T-cell (primary cell): ENCODE measurements around the gene MEIS1. TPM values are rescaled to one million over a fixed set of nuclear protein-coding genes. Genes with fewer than 3 reads are reported as not detected.

ENCODE experiments used
- ATAC-seq, 4 experiments: fragments of 200-7000 bp in 3 of 4; fragments of 150-1000 bp in 1 of 4; cut with Tn5 transposase; replicated peaks in 1 of 4; 1 replicate in 3 of 4; 2 replicates in 1 of 4; pipeline ENCODE4 v1.10.0; 2021; ENCODE audit warnings: moderate library complexity in 3 of 4, mild to moderate bottlenecking in 2 of 4, moderate number of reproducible peaks in 1 of 4
- CTCF ChIA-PET, 2 donors: fragments of 300-600 bp; sonication (Branson Sonifier 250); formaldehyde crosslinking; loops; one replicate each; lab custom pipeline; 2022; ENCODE audit warnings: antibody characterized with exemption in 2 of 2; lab: Charles Lee
- POLR2A ChIA-PET, 2 donors: fragments of 300-600 bp; sonication (Branson Sonifier 250); formaldehyde crosslinking; loops; one replicate each; lab custom pipeline; 2022; ENCODE audit warnings: antibody characterized with exemption in 2 of 2; lab: Charles Lee
- DNase-seq, 35 experiments: peaks; one replicate each; pipeline versions ENCODE4 v3.0.0 to v3.0.0-alpha.2; 2013 to 2023
- H3K27ac ChIP-seq: one replicate; pipeline ENCODE4 v1.5.1; 2013; ENCODE audit warnings: low read length
- H3K27me3 ChIP-seq, 2 experiments: replicated peaks in 1 of 2; 1 replicate in 1 of 2; 2 replicates in 1 of 2; pipeline versions ENCODE4 v1.6.1 to v1.7.0; 2013; ENCODE audit warnings: low read length in 1 of 2, mixed read lengths in 1 of 2; ENCODE audit not compliant: control insufficient read depth in 2 of 2, insufficient read depth in 2 of 2; ENCODE audit errors: extremely low read depth in 1 of 2
- H3K36me3 ChIP-seq, 2 donors: 1 replicate in 1 of 2; 2 replicates in 1 of 2; pipeline versions ENCODE4 v1.6.1 to v1.7.0; 2013; ENCODE audit warnings: low read length in 1 of 2; ENCODE audit not compliant: control insufficient read depth in 2 of 2, insufficient read depth in 1 of 2; ENCODE audit errors: extremely low read depth in 1 of 2
- H3K4me1 ChIP-seq, 2 experiments: 1 replicate in 1 of 2; 2 replicates in 1 of 2; pipeline versions ENCODE4 v1.6.1 to v1.7.0; 2013; ENCODE audit warnings: low read length in 2 of 2, mixed read lengths in 1 of 2; ENCODE audit not compliant: insufficient read depth in 2 of 2, control insufficient read depth in 1 of 2; ENCODE audit errors: extremely low read depth in 1 of 2
- H3K4me3 ChIP-seq, 2 donors: 1 replicate in 1 of 2; 2 replicates in 1 of 2; pipeline versions ENCODE4 v1.5.1 to v1.7.0; 2013; ENCODE audit warnings: mild to moderate bottlenecking in 2 of 2, low read length in 1 of 2, moderate library complexity in 1 of 2; ENCODE audit not compliant: control insufficient read depth in 1 of 2; ENCODE audit errors: extremely low read depth in 1 of 2
- H3K9me3 ChIP-seq: 2 replicates; pipeline ENCODE4 v1.7.0; 2013
- H3K27ac Mint-ChIP-seq, 2 donors: one replicate each; pipeline ENCODE4 v1.8.0; 2020 to 2021; ENCODE audit warnings: mild to moderate bottlenecking in 2 of 2, mixed read lengths in 2 of 2
- H3K27me3 Mint-ChIP-seq, 2 donors: one replicate each; pipeline ENCODE4 v1.8.0; 2021 to 2022; ENCODE audit warnings: mixed read lengths in 2 of 2
- H3K36me3 Mint-ChIP-seq: one replicate; pipeline ENCODE4 v1.8.0; 2021; ENCODE audit warnings: mixed read lengths
- H3K4me1 Mint-ChIP-seq, 3 donors: one replicate each; pipeline ENCODE4 v1.8.0; 2020 to 2022; ENCODE audit warnings: mixed read lengths in 3 of 3, mild to moderate bottlenecking in 1 of 3
- H3K4me3 Mint-ChIP-seq, 3 donors: one replicate each; pipeline ENCODE4 v1.8.0; 2020 to 2022; ENCODE audit warnings: mild to moderate bottlenecking in 3 of 3, mixed read lengths in 3 of 3, moderate library complexity in 3 of 3
- H3K9me3 Mint-ChIP-seq, 3 donors: one replicate each; pipeline ENCODE4 v1.8.0; 2020 to 2022; ENCODE audit warnings: mixed read lengths in 3 of 3
- WGBS: methylation state at CpG from one replicate; pipeline ENCODE4 v1.1.5; 2013; ENCODE audit warnings: missing lambda C conversion rate; ENCODE audit not compliant: insufficient coverage; 5-methylcytosine and 5-hydroxymethylcytosine counted together
- total RNA-seq, 35 experiments: library from RNA in 6 of 35; stranded (reverse) in 6 of 35; fragments of 120-200 nt in 1 of 35; gene quantifications; one replicate each; pipeline versions ENCODE4 v1.2.1 to v1.2.4 and lab custom pipeline; 2013 to 2026

MEIS1 gene
- total RNA-seq, 5 donors from 2014 or later (not counting 1 experiment from before 2014, with no cell fraction given) = 0.32 to 3.4 (median 0.90) TPM

DNA sequence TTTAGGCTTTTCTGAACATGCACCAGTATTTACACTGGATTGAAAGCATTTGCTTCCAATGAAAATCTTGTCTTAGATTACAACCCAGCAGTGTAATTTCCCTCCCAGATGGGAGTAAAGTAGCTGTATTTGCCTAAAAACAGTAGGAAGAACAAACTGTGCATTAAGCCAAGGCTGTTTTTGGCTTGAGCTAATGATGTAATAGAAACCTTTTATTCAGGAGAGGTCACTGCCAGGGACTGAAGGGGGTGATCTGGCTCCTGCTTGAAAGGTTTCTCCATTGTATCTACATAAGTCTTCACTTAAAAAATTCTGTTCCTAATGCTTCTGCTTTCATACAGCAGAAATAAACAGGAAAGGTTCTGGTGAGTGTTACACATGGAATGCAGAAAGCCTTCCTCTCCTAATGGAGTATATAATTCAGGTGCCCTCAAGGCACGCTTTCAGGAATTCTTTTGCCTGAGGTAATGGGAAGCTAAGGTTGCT lies 74.4 kb downstream of the MEIS1 start:
- DNase-seq (no peak), ATAC-seq (no peak)
- ChIA-PET POLR2A (no interaction called here), CTCF (no interaction called here)
- no peaks in the 10 kb centered on the region for H3K36me3 Mint-ChIP-seq
- H3K9me3 ChIP-seq = no peaks in the 10 kb centered on the region
- H3K36me3 ChIP-seq = no peaks in the 10 kb centered on the region
- H3K4me1 ChIP-seq = no peaks in the 10 kb centered on the region
- no peak overlapping the region for H3K27ac ChIP-seq
- H3K27me3 ChIP-seq = no peaks in the 10 kb centered on the region
- no peak overlapping the region for H3K27ac Mint-ChIP-seq
- no peak overlapping the region for H3K4me3 Mint-ChIP-seq
- no CpG with 5 or more reads among the region's 1 CpG for WGBS
- peaks cover 4 to 22% of the 10 kb centered on the region in 2 donors for H3K27me3 Mint-ChIP-seq
- H3K4me1 Mint-ChIP-seq = no peaks in the 10 kb centered on the region
- peaks cover 0 to 4% (median 0%) of the 10 kb centered on the region in 3 donors for H3K9me3 Mint-ChIP-seq
- no peak overlapping the region for H3K4me3 ChIP-seq

DNA sequence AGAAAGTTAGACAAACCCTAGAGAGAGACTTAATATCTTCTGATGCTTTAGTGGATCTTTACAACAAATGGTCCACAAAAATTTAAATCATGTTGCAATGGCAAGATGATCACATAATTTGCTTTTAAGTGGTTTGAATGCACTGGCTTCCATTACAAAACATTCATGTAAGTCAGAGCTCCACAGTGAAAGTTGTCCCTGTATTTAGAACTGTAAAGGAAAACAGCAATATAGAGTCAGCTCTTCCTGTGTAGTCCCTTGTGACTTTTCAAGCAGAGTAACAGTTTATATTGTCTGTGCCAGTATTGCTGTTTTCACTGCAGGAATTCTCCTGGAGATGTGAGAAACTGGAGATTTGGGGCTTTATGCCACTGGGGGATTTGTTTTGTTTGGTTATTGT lies 77.7 kb downstream of the MEIS1 start:
- H3K4me1 Mint-ChIP-seq = no peaks in the 10 kb centered on the region
- no peaks in the 10 kb centered on the region for H3K4me1 ChIP-seq
- H3K4me3 ChIP-seq = no peak overlapping the region
- H3K36me3 ChIP-seq = no peaks in the 10 kb centered on the region
- ChIA-PET POLR2A (no interaction called here), CTCF (no interaction called here)
- no peaks in the 10 kb centered on the region for H3K9me3 ChIP-seq
- no peak overlapping the region for H3K27ac Mint-ChIP-seq
- no peaks in the 10 kb centered on the region for H3K27me3 ChIP-seq
- H3K27ac ChIP-seq = no peak overlapping the region
- no peaks in the 10 kb centered on the region for H3K9me3 Mint-ChIP-seq
- no peak for ATAC-seq
- no peaks in the 10 kb centered on the region for H3K36me3 Mint-ChIP-seq
- no peak overlapping the region for H3K4me3 Mint-ChIP-seq
- DNase-seq = no peak
- H3K27me3 Mint-ChIP-seq = peaks cover 4 to 11% of the 10 kb centered on the region in 2 donors

DNA sequence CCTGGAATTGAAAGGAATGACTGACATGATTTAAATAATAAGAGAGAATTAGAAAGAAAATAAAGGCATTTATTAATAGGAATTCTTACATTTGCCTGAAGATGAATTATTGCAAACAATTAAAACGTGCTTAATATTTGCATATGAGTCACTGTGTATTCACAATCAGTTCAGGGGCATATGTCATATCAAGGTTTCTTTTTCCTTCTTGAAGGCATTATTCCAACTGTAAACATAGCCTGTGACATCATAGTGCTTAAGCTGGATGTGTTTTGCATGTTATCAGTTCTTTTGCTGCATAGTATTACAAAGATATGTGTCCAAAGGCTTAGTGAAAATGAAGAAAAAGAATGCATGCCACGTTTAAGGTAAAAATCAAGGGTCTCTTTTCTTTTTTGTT lies 80.8 kb downstream of the MEIS1 start:
- no peaks in the 10 kb centered on the region for H3K9me3 Mint-ChIP-seq
- H3K4me3 ChIP-seq = no peak overlapping the region
- no peaks in the 10 kb centered on the region for H3K4me1 ChIP-seq
- DNase-seq (no peak), ATAC-seq (no peak)
- no peaks in the 10 kb centered on the region for H3K27me3 ChIP-seq
- no peak overlapping the region for H3K4me3 Mint-ChIP-seq
- no peaks in the 10 kb centered on the region for H3K9me3 ChIP-seq
- H3K36me3 Mint-ChIP-seq = no peaks in the 10 kb centered on the region
- H3K27ac Mint-ChIP-seq = no peak overlapping the region
- WGBS = no CpG with 5 or more reads among the region's 2 CpGs
- H3K27me3 Mint-ChIP-seq = no peaks in the 10 kb centered on the region
- no peak overlapping the region for H3K27ac ChIP-seq
- CTCF ChIA-PET = no interaction called here
- no peaks in the 10 kb centered on the region for H3K36me3 ChIP-seq
- no peaks in the 10 kb centered on the region for H3K4me1 Mint-ChIP-seq
- POLR2A ChIA-PET = no interaction called here

DNA sequence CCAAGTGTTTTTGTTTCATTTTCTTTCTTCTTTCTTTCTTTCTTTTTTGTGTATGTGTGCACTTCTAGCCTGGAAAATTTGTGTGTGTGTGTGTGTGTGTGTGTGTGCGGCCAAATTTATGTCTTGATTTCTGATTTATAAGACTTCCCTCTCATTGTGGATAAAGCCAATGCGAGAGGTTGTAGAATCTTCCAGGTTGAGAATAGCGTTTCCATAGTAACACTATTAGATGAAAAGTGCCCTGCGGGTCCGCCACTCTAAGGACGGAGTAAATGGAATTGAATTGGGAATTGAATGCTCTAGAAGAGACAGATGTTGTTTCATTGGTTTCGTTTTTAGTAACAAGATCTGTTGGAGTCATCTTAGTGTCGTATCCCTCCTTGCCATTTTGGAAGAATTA lies 81.6 kb downstream of the MEIS1 start:
- Histone ChIP-seq H3K27me3 (no peaks in the 10 kb centered on the region), H3K4me1 (no peaks in the 10 kb centered on the region), H3K27ac (no peak overlapping the region), H3K4me3 (no peak overlapping the region), H3K9me3 (no peaks in the 10 kb centered on the region), H3K36me3 (no peaks in the 10 kb centered on the region)
- ChIA-PET CTCF (no interaction called here), POLR2A (no interaction called here)
- WGBS = no CpG with 5 or more reads among the region's 8 CpGs
- DNase-seq (no peak), ATAC-seq (no peak)
- Mint-ChIP-seq H3K4me1 (no peaks in the 10 kb centered on the region), H3K27me3 (peaks cover 0 to 4% of the 10 kb centered on the region in 2 donors), H3K9me3 (no peaks in the 10 kb centered on the region), H3K27ac (no peak overlapping the region), H3K36me3 (no peaks in the 10 kb centered on the region), H3K4me3 (no peak overlapping the region)

DNA sequence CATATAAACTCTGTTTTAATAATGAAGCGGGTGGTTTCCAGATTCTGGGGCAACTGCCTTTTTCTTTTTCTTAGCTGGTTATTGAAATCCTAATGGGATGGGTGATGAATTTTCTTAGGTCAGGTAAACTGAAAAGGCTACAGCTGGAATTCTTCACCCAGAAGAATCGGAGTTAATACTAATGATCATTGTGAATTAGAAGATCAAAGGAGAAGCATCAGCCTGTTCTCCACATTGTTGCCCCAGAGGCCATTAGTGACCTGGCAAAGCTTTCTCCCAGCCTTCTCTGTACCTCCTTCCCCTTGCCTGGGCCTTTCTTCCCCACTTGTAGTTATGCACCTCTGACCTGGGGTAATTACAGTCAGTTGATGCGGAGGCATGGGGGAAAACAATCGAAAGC lies 82.8 kb downstream of the MEIS1 start:
- DNase-seq = no peak
- H3K27me3 Mint-ChIP-seq = peaks cover 4% of the 10 kb centered on the region in 2 donors
- no peak overlapping the region for H3K4me3 Mint-ChIP-seq
- no peak overlapping the region for H3K27ac Mint-ChIP-seq
- no peak for ATAC-seq
- H3K9me3 Mint-ChIP-seq = no peaks in the 10 kb centered on the region
- H3K4me1 Mint-ChIP-seq = no peaks in the 10 kb centered on the region
- Histone ChIP-seq H3K4me3 (no peak overlapping the region), H3K9me3 (no peaks in the 10 kb centered on the region), H3K27me3 (no peaks in the 10 kb centered on the region), H3K36me3 (no peaks in the 10 kb centered on the region), H3K4me1 (no peaks in the 10 kb centered on the region), H3K27ac (no peak overlapping the region)
- CTCF ChIA-PET = no interaction called here
- no CpG with 5 or more reads among the region's 4 CpGs for whole genome bisulfite sequencing
- POLR2A ChIA-PET = no interaction called here
- H3K36me3 Mint-ChIP-seq = no peaks in the 10 kb centered on the region

DNA sequence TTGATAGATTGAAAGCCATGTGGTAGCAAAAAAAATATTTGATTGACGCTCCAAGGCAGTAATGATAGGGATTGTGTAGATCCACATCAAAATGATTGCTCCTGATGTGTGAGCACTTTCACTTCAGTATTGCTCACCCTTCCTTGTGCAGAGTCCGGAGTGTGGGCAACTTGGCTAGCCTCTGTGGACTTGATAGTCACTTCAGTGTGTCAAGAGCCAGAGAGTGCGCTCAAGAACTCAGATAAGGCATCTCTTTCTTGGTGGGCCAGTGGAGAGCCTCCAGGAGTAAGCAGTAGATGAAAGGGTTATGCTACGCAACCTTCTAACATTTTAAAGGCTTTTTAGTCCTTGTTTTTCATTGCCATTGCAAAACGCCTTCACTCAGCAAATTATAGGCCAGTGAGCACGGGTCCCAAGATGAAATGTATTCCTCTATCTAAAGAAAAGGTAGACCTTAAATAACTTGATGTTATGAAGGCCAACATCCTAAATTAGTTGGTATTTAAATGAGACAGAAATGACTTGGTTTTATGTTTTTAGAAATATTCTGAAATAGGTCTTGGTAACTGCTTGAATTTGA lies 84.4 kb downstream of the MEIS1 start:
- no peaks in the 10 kb centered on the region for H3K9me3 Mint-ChIP-seq
- H3K4me3 ChIP-seq = no peak overlapping the region
- WGBS = no CpG with 5 or more reads among the region's 6 CpGs
- H3K27ac ChIP-seq = no peak overlapping the region
- no peaks in the 10 kb centered on the region for H3K36me3 ChIP-seq
- CTCF ChIA-PET = no interaction called here
- no peak overlapping the region for H3K4me3 Mint-ChIP-seq
- no peaks in the 10 kb centered on the region for H3K4me1 Mint-ChIP-seq
- POLR2A ChIA-PET = no interaction called here
- H3K27me3 Mint-ChIP-seq = peaks cover 4% of the 10 kb centered on the region in 2 donors
- DNase-seq (no peak), ATAC-seq (no peak)
- no peaks in the 10 kb centered on the region for H3K27me3 ChIP-seq
- H3K9me3 ChIP-seq = no peaks in the 10 kb centered on the region
- no peaks in the 10 kb centered on the region for H3K4me1 ChIP-seq
- no peaks in the 10 kb centered on the region for H3K36me3 Mint-ChIP-seq
- no peak overlapping the region for H3K27ac Mint-ChIP-seq
